HepG2 (cell line): ENCODE measurements around the gene GUCA1A. TPM values are rescaled to one million over a fixed set of nuclear protein-coding genes. Genes with fewer than 3 reads are reported as not detected.

ENCODE experiments used
- ATAC-seq: fragments of 200-7000 bp; cut with Tn5 transposase; 3 replicates; pipeline ENCODE4 v1.9.1; 2020; ENCODE audit warnings: mild to moderate bottlenecking, moderate library complexity
- BruUV-seq: library from RNA; stranded (reverse); fragments of 400-500 nt; replicated peaks from 2 replicates; lab custom pipeline; 2021; lab: Mats Ljungman, UMichigan
- CTCF ChIA-PET: fragments of 300-600 bp; formaldehyde crosslinking; extraction: SDS; loops from one replicate; lab custom pipeline; 2021; ENCODE audit warnings: low total read pairs, inconsistent platforms, low intra/inter-chr PET ratio; lab: Yijun Ruan, JAX
- POLR2A ChIA-PET: fragments of 350-600 bp; sonication (Branson Sonifier 250); formaldehyde crosslinking; loops from one replicate; lab custom pipeline; 2020; ENCODE audit warnings: antibody characterized with exemption, inconsistent platforms; lab: Yijun Ruan, JAX
- DNase-seq: peaks from one replicate; pipeline ENCODE4 v3.0.0-alpha.2; 2015; ENCODE audit warnings: low spot score
- FAIRE-seq: peaks from 3 replicates; lab custom pipeline; 2011; peaks lifted over from hg19 to GRCh38; lab: Jason Lieb, UNC
- H2AFZ ChIP-seq: one replicate; pipeline ENCODE4 v1.6.1; 2011; ENCODE audit warnings: low read length, inconsistent platforms
- H3K27ac ChIP-seq: fragments of 300-600 bp; 3 replicates; pipeline ENCODE4 v1.8.0; 2011; ENCODE audit warnings: mixed run types, mild to moderate bottlenecking, mixed read lengths, low read length, inconsistent platforms; ENCODE audit not compliant: insufficient read depth; ENCODE audit errors: extremely low read length
- H3K27me3 ChIP-seq, 2 experiments: fragments of 200-600 bp in 1 of 2; 2 replicates in 1 of 2; 3 replicates in 1 of 2; pipeline versions ENCODE4 v1.6.0 to v1.8.0; 2011; ENCODE audit warnings: low read length in 2 of 2, mild to moderate bottlenecking in 2 of 2, moderate library complexity in 2 of 2, inconsistent platforms in 1 of 2; ENCODE audit not compliant: insufficient read depth in 2 of 2, control insufficient read depth in 1 of 2
- H3K36me3 ChIP-seq, 2 experiments: fragments of 200-600 bp in 1 of 2; replicated peaks in 1 of 2; 2 replicates in 1 of 2; 3 replicates in 1 of 2; pipeline versions ENCODE4 v1.5.1 to v1.8.0; 2011; ENCODE audit warnings: low read length in 2 of 2, inconsistent platforms in 1 of 2; ENCODE audit not compliant: insufficient read depth in 2 of 2, control insufficient read depth in 1 of 2
- H3K4me1 ChIP-seq: 2 replicates; pipeline ENCODE4 v1.5.1; 2012; ENCODE audit warnings: low read length, inconsistent platforms; ENCODE audit not compliant: insufficient read depth
- H3K4me2 ChIP-seq: 2 replicates; pipeline ENCODE4 v1.6.0; 2011; ENCODE audit warnings: low read depth, low read length, inconsistent platforms
- H3K4me3 ChIP-seq, 3 experiments: fragments of 200-600 bp in 1 of 3; sonication (generic), shearing (Covaris generic) in 1 of 3; replicated peaks in 1 of 3; 2 replicates each; pipeline ENCODE4 v1.5.1; 2011 to 2016; ENCODE audit warnings: low read length in 3 of 3, inconsistent platforms in 2 of 3, low read depth in 2 of 3, mild to moderate bottlenecking in 2 of 3, control low read depth in 1 of 3, mixed read lengths in 1 of 3; ENCODE audit not compliant: insufficient read depth in 1 of 3
- H3K79me2 ChIP-seq: one replicate; pipeline ENCODE4 v1.6.1; 2011; ENCODE audit warnings: low read length, inconsistent platforms; ENCODE audit not compliant: insufficient read depth
- H3K9ac ChIP-seq: 2 replicates; pipeline ENCODE4 v1.6.0; 2011; ENCODE audit warnings: mild to moderate bottlenecking, low read depth, low read length, inconsistent platforms; ENCODE audit not compliant: insufficient read depth
- H3K9me3 ChIP-seq: 2 replicates; pipeline ENCODE4 v1.5.1; 2012; ENCODE audit warnings: mild to moderate bottlenecking, low read length
- H4K20me1 ChIP-seq: 2 replicates; pipeline ENCODE4 v1.6.0; 2011; ENCODE audit warnings: inconsistent platforms, mild to moderate bottlenecking, low read length, moderate library complexity; ENCODE audit not compliant: insufficient read depth
- EED ChIP-seq: sonication (generic); formaldehyde crosslinking; IDR thresholded peaks from 2 replicates; pipeline ENCODE4 v1.5.0; 2020; ENCODE audit warnings: mild to moderate bottlenecking, missing genetic modification reagents
- HMGXB3 ChIP-seq: sonication (generic); formaldehyde crosslinking; IDR thresholded peaks from 2 replicates; pipeline ENCODE4 v1.4.0; 2020; ENCODE audit warnings: missing genetic modification reagents, borderline replicate concordance
- MED13 ChIP-seq: sonication (generic); formaldehyde crosslinking; IDR thresholded peaks from 2 replicates; pipeline ENCODE4 v1.5.0; 2020; ENCODE audit warnings: missing genetic modification reagents
- SIN3B ChIP-seq: fragments of 150-350 bp; IDR thresholded peaks from 2 replicates; pipeline ENCODE4 v1.6.1; 2014; ENCODE audit warnings: low read length
- SOX13 ChIP-seq, 3 experiments: fragments of 450-650 bp in 1 of 3; sonication (generic) in 1 of 3; formaldehyde crosslinking in 1 of 3; IDR thresholded peaks in 2 of 3; conservative IDR thresholded peaks in 1 of 3; 2 replicates each; pipeline versions ENCODE4 v1.5.0 to v1.6.1; 2016 to 2020; ENCODE audit warnings: antibody characterized with exemption in 1 of 3, mild to moderate bottlenecking in 1 of 3, missing compliant biosample characterization in 1 of 3, missing genetic modification reagents in 1 of 3, moderate library complexity in 1 of 3
- ZBED4 ChIP-seq: sonication (generic); formaldehyde crosslinking; IDR thresholded peaks from 2 replicates; pipeline ENCODE4 v1.4.0; 2020; ENCODE audit warnings: missing genetic modification reagents, borderline replicate concordance
- ZBTB38 ChIP-seq: sonication (generic); formaldehyde crosslinking; IDR thresholded peaks from 2 replicates; pipeline ENCODE4 v1.5.1; 2020; ENCODE audit warnings: mild to moderate bottlenecking, missing genetic modification reagents
- ZNF224 ChIP-seq: sonication (generic); formaldehyde crosslinking; IDR thresholded peaks from 2 replicates; pipeline ENCODE4 v1.5.0; 2020; ENCODE audit warnings: mild to moderate bottlenecking, missing genetic modification reagents
- ZNF281 ChIP-seq: sonication (generic); formaldehyde crosslinking; IDR thresholded peaks from 2 replicates; pipeline ENCODE4 v1.4.0; 2020; ENCODE audit warnings: missing genetic modification reagents, borderline replicate concordance
- ZNF343 ChIP-seq: sonication (generic); formaldehyde crosslinking; IDR thresholded peaks from 2 replicates; pipeline ENCODE4 v1.4.0; 2020; ENCODE audit warnings: mild to moderate bottlenecking, missing genetic modification reagents
- ZNF510 ChIP-seq: sonication (generic); formaldehyde crosslinking; IDR thresholded peaks from 2 replicates; pipeline ENCODE4 v1.4.0; 2020; ENCODE audit warnings: low read depth, mild to moderate bottlenecking, missing genetic modification reagents
- ZNF576 ChIP-seq: sonication (generic); formaldehyde crosslinking; IDR thresholded peaks from 2 replicates; pipeline ENCODE4 v1.4.0; 2020; ENCODE audit warnings: mild to moderate bottlenecking, missing genetic modification reagents
- WGBS: methylation state at CpG from one replicate; pipeline ENCODE4 v1.1.6; 2017; ENCODE audit warnings: low lambda C conversion rate; 5-methylcytosine and 5-hydroxymethylcytosine counted together
- in situ Hi-C: cut with HindIII; loops from 2 replicates; pipeline ENCODE4 v1.10.0; 2017; ENCODE audit warnings: low pct_unique_long_range_greater_than_20kb; ENCODE audit not compliant: extremely low pct_ligation_motif_present
- intact Hi-C: fragments of 100-400 bp; cut with micrococcal nuclease; formaldehyde crosslinking; loops from one replicate; pipeline ENCODE4 v1.10.0; 2022; ENCODE audit not compliant: unreplicated experiment
- polyA plus RNA-seq, 8 experiments: library from polyadenylated mRNA; depleted of rRNA in 3 of 8; stranded (reverse) in 7 of 8; unstranded in 1 of 8; fragments of >200 nt; fragmentation: Illumina TruSeq in 4 of 8; extraction: Trizol in 4 of 8; gene quantifications; 2 replicates each; pipeline versions ENCODE4 v1.2.1 to v1.2.3, GENCODE V29; 2011 to 2016; ENCODE audit warnings: low read depth in 4 of 8, missing spikeins in 1 of 8, mixed read lengths in 1 of 8; ENCODE audit not compliant: insufficient read depth in 1 of 8
- total RNA-seq, 5 experiments: library from RNA; depleted of rRNA; stranded (reverse); fragments of >200 nt; fragmentation: Illumina TruSeq; extraction: Trizol; gene quantifications; 2 replicates each; pipeline ENCODE4 v1.2.3, GENCODE V29; 2016; ENCODE audit warnings: low read depth in 1 of 5

Gene GUCA1A
- total and polyA plus RNA-seq, 2 of the 13 experiments (the other 11 are each of a cell fraction or from before 2014, with no cell fraction given) = not detected

- Histone ChIP-seq H3K36me3 (0 out of 5 replicates have a peak, but pooled peaks cover 0 to 4% of the 10 kb centered on the region in 2 experiments), H3K4me3 (no peak overlapping the region), H3K4me1 (peaks cover 1% of the 10 kb centered on the region), H3K27ac (no peak overlapping the region), H2AFZ (no peak overlapping the region), H3K9ac (no peak overlapping the region), H3K9me3 (no peaks in the 10 kb centered on the region), H3K27me3 (no peaks in the 10 kb centered on the region), H3K79me2 (no peaks in the 10 kb centered on the region), H3K4me2 (no peak overlapping the region), H4K20me1 (no peaks in the 10 kb centered on the region)
- CTCF ChIA-PET = no interaction called here
- DNase-seq = no peak
- WGBS = 74% methylated on average over 5 of the region's 9 CpGs
- POLR2A ChIA-PET = interaction anchor here (1.0 to 1.5 kb wide), 2 partner anchors 12 to 18 kb away, joined by 3 read pairs; no protein-coding TSS in a partner anchor
- FAIRE-seq = no peak
- intact Hi-C loops (no loop called here), in situ Hi-C loops (no loop called here)
- no TSS peak for BruUV-seq
- peak; percentile 37 for ATAC-seq
- TF ChIP-seq ZNF343 (CRISPR knock-in tag) = no peak
- no peak for TF ChIP-seq ZNF224 (CRISPR knock-in tag)
- no peak for TF ChIP-seq HMGXB3 (CRISPR knock-in tag)
- TF ChIP-seq EED (CRISPR knock-in tag) = no peak
- no peak for TF ChIP-seq MED13
- no peak for TF ChIP-seq ZNF510
- no peak for TF ChIP-seq SOX13 (IDR thresholded peaks at IDR 0.05)
- no peak for TF ChIP-seq SOX13 (CRISPR knock-in tag; conservative IDR thresholded peaks at IDR 0.05 in 1 of 2, IDR thresholded peaks at IDR 0.05 in 1 of 2)
- TF ChIP-seq SIN3B = no peak
- no peak for TF ChIP-seq ZNF281 (CRISPR knock-in tag)
- TF ChIP-seq ZNF576 (CRISPR knock-in tag) = no peak
- TF ChIP-seq ZBED4 (CRISPR knock-in tag) = no peak
- no peak for TF ChIP-seq ZBTB38 (CRISPR knock-in tag)
These were observed 48.8 kb upstream of the GUCA1A start for GRCh38 chr6:42124223-42124836.
